Choroid plexus epithelial cell (primary cell): ENCODE data around the gene RAB35.

Source experiments
- DNase-seq: peaks from one replicate; pipeline ENCODE4 v3.0.0-alpha.2; 2010; ENCODE audit warnings: low read depth
- H3K4me3 ChIP-seq: 2 replicates; pipeline ENCODE4 v1.5.1; 2011; ENCODE audit warnings: low read depth, mild to moderate bottlenecking, control low read depth, low read length, moderate library complexity
- CTCF ChIP-seq: conservative IDR thresholded peaks from 2 replicates; pipeline ENCODE4 v1.5.1; 2011; ENCODE audit warnings: low read depth, mild to moderate bottlenecking, control low read depth, inconsistent platforms, low read length, moderate library complexity

The RAB35 gene

GRCh38 chr12:120117961-120118320 is 1.4 kb upstream of the RAB35 start:
- DNase-seq, result no peak
- no peak for TF ChIP-seq CTCF
- peak overlapping the region; percentile 95 for H3K4me3 ChIP-seq

DNA sequence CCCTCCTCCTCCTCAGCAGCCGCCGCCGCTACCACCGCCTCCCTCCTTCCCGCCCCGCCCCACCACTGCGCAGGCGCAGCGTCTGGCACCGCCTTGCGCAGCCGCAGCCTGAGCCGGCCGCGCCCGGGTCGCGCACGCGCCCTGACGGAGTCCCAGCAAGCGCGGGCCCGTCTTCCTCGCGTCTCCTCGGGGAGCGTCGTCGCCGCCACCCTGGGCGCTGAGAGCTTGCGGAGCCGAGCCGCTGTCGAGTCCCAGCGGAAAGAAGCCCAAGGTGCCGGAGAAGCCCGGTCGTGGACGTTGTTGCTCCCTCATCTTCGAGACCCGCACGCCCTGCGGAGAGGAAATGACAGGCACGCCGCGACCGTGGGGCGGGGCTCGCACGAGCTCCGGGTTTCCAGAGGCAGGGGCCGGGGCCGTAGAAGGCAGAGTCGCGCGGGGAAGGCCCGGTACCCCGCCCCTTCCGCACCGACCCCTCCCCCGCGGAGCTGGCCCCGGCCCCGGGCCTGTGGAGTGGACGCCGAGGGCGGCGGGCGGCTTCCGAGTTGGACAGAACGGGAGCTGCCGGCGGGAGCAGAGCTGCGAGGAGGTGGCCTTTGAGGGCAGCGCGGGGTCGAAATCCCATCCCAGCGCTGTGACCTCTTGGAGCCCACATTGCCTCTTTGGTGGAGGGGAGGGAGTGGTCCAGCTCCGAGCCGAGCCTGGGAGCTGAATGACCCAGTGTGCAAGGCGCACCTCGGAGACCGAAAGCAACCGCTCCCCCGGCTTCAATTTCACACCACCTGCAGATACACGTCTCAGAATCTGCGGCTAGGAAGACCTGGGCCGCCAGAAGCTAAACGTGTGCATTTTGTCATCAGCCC is 469 bp upstream of the RAB35 start:
- peak; percentile 95 for DNase-seq
- TF ChIP-seq CTCF, result no peak
- H3K4me3 ChIP-seq, result peak overlapping the region; percentile 95

DNA sequence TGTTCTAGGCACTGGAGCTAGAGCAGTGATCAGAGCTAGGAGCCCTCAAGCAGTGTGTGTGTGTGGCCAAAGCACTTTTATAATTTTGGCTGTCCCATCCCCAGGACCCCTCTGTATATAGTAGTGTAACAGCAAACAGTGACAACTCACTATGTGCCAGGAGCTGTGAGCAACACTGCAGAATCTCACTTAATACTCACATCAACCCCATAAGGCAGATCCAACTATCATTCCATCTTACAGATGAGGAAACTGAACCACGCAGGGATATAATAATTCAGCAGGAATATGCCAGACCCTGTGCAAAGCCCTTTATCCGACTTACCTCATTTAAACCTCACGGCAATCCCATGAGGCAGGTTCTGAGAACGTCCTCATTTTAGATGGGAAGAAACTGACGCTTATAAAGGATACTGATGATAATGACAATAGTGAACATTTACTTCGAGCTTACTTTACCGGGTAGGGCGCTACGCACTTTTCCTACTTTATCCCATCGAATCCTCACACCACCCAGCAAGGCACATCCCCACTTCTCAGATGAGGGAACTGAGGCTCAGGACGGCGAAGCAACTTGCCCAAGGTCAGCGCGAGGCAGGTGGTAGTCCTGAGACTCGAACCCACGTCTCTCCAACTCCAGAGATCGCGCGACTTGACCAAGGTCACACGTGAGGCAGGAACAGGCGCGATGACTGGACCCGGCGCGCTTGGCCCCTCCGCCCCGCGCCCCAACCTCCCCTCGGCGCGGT is 687 bp downstream of the RAB35 start:
- DNase-seq, result peak; percentile 50
- peak overlapping the region; percentile 95 for H3K4me3 ChIP-seq
- TF ChIP-seq CTCF, result no peak

DNA sequence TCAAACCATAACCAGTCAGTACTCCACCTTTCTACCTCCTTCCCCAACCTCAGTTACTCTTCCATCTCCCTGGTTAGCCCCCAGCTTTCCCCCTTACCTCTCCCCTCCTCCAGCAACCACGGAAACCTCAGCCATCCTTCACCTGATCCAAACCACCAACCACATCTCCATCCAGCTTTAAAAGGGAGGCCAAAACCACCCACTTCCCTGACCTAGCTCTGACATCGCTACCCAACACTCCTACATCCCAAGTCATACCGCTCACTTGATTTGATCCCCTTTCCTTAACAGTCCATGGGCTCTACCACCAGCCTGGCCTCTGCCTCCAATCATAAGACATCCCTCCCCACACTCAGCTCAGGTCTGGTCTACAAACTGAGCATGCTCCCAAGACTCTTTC is 1.5 kb downstream of the RAB35 start:
- no peak for DNase-seq

DNA sequence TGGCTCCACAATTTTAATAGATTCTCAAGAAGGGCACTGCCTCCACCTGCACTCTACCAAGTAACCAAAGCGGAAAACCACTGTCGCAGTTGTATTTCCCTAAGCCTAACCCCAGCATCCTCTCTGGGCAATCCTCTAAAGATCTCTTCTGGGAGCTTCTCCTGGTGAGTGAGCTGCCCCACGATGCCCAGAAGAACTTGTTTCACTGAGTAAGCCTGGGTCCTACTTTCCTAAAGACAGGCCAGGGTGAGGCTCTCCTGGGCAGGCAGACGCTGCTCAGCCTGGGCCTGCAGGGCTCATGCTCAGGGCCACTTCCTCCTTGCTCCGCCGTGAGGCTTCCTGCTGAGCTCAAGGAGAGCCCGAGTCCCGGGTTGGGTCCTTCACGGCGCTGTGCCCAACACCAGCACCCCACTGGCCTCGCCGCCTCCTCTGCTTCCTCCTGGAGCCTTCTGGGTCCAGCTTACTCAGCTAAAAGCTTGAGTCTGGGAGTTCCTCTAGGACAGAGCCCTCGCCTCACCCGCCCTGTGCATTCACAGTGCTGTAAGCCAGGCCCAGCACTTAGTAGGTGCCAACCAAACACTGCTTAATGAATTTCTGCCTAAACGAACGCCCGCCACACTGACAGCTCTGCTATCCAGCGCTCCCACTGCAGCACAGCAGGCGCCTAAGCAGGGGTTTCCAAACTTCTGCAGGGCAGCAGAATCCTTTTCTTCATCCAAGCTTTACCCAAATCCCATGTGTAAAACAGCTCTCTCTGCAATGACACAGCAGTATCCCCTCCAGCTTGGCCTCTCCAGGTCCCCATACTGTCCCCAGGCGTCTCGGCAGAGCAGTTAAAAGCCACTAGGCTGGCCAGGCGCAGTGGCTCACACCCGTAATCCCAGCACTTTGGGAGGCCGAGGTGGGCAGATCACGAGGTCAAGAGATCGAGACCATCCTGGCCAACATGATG is 5.7 kb downstream of the RAB35 start:
- TF ChIP-seq CTCF, result no peak
- H3K4me3 ChIP-seq, result no peak overlapping the region
- DNase-seq, result peak; percentile 53

More for the DNA sequence above, 1.5 kb downstream of the RAB35 start:
- peak overlapping the region; percentile 95 for H3K4me3 ChIP-seq
- TF ChIP-seq CTCF, result no peak

DNA sequence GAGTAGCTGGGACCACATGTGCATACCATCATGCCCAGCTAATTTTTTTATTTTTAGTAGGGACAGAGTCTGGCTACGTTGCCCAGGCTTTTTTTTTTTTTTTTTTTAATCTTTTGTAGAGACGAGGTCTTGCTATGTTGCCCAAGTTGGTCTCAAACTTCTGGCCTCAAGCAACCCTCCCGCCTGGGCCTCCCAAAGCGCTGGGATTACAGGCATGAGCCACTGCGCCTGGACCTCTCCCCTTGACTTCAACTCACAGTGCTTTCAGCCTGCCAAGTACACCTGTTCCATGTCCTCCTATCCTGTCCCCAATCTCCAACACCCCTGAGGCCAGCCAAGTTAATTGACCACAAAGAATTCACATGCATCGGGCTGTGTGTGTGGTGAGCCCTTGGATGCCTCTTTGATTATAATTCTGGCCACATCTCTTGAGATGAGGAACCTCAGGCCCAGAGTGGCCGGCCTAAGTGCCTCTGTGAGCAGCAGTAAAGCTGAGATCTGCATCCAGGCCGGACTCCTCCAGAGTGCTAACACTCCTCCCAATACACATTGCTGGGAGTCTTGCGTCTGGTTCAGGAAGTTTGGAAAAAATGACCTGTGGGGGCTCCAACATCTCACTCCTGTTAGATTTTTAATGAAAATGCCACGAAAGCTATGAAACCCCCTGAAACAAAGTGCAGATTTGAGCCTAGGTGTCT is 6.8 kb downstream of the RAB35 start:
- no peak overlapping the region for H3K4me3 ChIP-seq
- no peak for TF ChIP-seq CTCF
- no peak for DNase-seq
